Mammary epithelial cell (primary cell): ENCODE data around the gene HES4.
A peak's percentile ranks its signal among the peaks of the same experiment; 100 is the strongest.

Experiments used
- CTCF ChIP-seq, 2 donors: IDR thresholded peaks in 1 of 2; conservative IDR thresholded peaks in 1 of 2; 2 replicates each; pipeline ENCODE4 v1.5.1; 2011 to 2012; ENCODE audit warnings: inconsistent platforms in 2 of 2, low read length in 2 of 2, mild to moderate bottlenecking in 2 of 2, control low read depth in 1 of 2, low read depth in 1 of 2; ENCODE audit not compliant: insufficient read depth in 1 of 2; ENCODE audit errors: extremely low read depth in 1 of 2
- EZH2 ChIP-seq: IDR thresholded peaks from 2 replicates; pipeline ENCODE4 v1.6.1; 2012; ENCODE audit warnings: low read length, inconsistent platforms, borderline replicate concordance

GRCh38 chr1:951364-951763 lies 48.5 kb downstream of the HES4 start:
- peak; percentile 14 to 21 for TF ChIP-seq CTCF (conservative IDR thresholded peaks at IDR 0.05 in 1 of 2, IDR thresholded peaks at IDR 0.05 in 1 of 2; ENCODE audit: extremely low read depth in 1 of 2, insufficient read depth in 1 of 2, low read depth in 1 of 2, low read length in 2 of 2)
- no peak for TF ChIP-seq EZH2
